ENCODE data around the gene XPNPEP1.

DNA sequence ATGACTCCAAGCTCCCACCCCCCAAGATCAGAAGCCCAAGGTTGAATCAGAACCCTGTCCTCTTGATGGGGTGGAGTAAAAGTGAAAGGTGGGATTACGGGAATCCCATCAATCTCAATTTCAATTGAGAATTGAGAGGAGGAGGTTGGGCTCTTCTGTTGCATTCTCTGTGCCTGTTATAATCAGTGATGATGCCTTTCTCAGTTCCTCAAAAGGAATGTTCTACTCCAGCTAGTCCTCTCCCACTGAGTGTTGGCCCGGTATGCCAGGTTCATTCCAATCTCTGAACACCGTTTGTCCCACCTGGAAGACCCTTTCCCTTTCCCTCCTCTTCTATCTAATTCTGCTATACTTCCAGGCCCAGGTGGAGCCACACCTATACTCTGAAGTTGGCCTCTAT lies 17.2 kb upstream of the XPNPEP1 start:
- no peak for TF ChIP-seq MXI1 (IDR thresholded peaks at IDR 0.05; ENCODE audit: low read depth, low read length)
- TF ChIP-seq EZH2phosphoT487 (IDR thresholded peaks at IDR 0.05; ENCODE audit: borderline replicate concordance, low read depth) = no peak
- TF ChIP-seq, protein P1, sequence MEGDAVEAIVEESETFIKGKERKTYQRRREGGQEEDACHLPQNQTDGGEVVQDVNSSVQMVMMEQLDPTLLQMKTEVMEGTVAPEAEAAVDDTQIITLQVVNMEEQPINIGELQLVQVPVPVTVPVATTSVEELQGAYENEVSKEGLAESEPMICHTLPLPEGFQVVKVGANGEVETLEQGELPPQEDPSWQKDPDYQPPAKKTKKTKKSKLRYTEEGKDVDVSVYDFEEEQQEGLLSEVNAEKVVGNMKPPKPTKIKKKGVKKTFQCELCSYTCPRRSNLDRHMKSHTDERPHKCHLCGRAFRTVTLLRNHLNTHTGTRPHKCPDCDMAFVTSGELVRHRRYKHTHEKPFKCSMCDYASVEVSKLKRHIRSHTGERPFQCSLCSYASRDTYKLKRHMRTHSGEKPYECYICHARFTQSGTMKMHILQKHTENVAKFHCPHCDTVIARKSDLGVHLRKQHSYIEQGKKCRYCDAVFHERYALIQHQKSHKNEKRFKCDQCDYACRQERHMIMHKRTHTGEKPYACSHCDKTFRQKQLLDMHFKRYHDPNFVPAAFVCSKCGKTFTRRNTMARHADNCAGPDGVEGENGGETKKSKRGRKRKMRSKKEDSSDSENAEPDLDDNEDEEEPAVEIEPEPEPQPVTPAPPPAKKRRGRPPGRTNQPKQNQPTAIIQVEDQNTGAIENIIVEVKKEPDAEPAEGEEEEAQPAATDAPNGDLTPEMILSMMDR (IDR thresholded peaks at IDR 0.05) = no peak
- no peak for TF ChIP-seq SIN3A (IDR thresholded peaks at IDR 0.05; ENCODE audit: borderline replicate concordance, low read depth, low read length)
- no peak for TF ChIP-seq TAF1 (IDR thresholded peaks at IDR 0.05; ENCODE audit: borderline replicate concordance, low read depth, low read length)
- TF ChIP-seq, protein P2, sequence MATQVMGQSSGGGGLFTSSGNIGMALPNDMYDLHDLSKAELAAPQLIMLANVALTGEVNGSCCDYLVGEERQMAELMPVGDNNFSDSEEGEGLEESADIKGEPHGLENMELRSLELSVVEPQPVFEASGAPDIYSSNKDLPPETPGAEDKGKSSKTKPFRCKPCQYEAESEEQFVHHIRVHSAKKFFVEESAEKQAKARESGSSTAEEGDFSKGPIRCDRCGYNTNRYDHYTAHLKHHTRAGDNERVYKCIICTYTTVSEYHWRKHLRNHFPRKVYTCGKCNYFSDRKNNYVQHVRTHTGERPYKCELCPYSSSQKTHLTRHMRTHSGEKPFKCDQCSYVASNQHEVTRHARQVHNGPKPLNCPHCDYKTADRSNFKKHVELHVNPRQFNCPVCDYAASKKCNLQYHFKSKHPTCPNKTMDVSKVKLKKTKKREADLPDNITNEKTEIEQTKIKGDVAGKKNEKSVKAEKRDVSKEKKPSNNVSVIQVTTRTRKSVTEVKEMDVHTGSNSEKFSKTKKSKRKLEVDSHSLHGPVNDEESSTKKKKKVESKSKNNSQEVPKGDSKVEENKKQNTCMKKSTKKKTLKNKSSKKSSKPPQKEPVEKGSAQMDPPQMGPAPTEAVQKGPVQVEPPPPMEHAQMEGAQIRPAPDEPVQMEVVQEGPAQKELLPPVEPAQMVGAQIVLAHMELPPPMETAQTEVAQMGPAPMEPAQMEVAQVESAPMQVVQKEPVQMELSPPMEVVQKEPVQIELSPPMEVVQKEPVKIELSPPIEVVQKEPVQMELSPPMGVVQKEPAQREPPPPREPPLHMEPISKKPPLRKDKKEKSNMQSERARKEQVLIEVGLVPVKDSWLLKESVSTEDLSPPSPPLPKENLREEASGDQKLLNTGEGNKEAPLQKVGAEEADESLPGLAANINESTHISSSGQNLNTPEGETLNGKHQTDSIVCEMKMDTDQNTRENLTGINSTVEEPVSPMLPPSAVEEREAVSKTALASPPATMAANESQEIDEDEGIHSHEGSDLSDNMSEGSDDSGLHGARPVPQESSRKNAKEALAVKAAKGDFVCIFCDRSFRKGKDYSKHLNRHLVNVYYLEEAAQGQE (IDR thresholded peaks at IDR 0.05; ENCODE audit: low read depth, low read length) = no peak
- TF ChIP-seq, protein P3, sequence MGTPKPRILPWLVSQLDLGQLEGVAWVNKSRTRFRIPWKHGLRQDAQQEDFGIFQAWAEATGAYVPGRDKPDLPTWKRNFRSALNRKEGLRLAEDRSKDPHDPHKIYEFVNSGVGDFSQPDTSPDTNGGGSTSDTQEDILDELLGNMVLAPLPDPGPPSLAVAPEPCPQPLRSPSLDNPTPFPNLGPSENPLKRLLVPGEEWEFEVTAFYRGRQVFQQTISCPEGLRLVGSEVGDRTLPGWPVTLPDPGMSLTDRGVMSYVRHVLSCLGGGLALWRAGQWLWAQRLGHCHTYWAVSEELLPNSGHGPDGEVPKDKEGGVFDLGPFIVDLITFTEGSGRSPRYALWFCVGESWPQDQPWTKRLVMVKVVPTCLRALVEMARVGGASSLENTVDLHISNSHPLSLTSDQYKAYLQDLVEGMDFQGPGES (IDR thresholded peaks at IDR 0.05; ENCODE audit: low read depth, low read length) = no peak
- no peak for TF ChIP-seq NFIC (IDR thresholded peaks at IDR 0.05; ENCODE audit: borderline replicate concordance)
- no peak for TF ChIP-seq POLR2AphosphoS5 (IDR thresholded peaks at IDR 0.05; ENCODE audit: low read depth, low read length)
- TF ChIP-seq NRF1 (IDR thresholded peaks at IDR 0.05; ENCODE audit: low read depth, low read length) = no peak
- TF ChIP-seq YY1 (IDR thresholded peaks at IDR 0.05; ENCODE audit: low read depth) = no peak
- no peak for TF ChIP-seq GATA2 (CRISPR knock-in tag; IDR thresholded peaks at IDR 0.05)
- TF ChIP-seq EP300 (IDR thresholded peaks at IDR 0.05; ENCODE audit: borderline replicate concordance in 1 of 2, low read depth in 1 of 2, low read length in 1 of 2) = no peak

All from SK-N-SH (cell line).